Testis (tissue), 2 donors: ENCODE data around the gene SEPHS1.

Experiments
- POLR2A ChIP-seq: fragments of 450-650 bp; IDR thresholded peaks from one replicate; pipeline ENCODE4 v1.6.1; 2017; ENCODE audit warnings: antibody characterized with exemption, mild to moderate bottlenecking, moderate library complexity
- TF ChIP-seq, protein P1 (sequence below), 3 experiments: fragments of 450-650 bp in 2 of 3; fragments of 200-600 bp in 1 of 3; sonication (generic) in 1 of 3; IDR thresholded peaks; one replicate each; pipeline ENCODE4 v1.5.1; 2016 to 2019; ENCODE audit warnings: antibody characterized with exemption in 3 of 3, mild to moderate bottlenecking in 2 of 3, moderate library complexity in 1 of 3

GRCh38 chr10:13272164-13272571, 75.9 kb downstream of the SEPHS1 start:
- no peak for TF ChIP-seq POLR2A
- TF ChIP-seq, protein P1, sequence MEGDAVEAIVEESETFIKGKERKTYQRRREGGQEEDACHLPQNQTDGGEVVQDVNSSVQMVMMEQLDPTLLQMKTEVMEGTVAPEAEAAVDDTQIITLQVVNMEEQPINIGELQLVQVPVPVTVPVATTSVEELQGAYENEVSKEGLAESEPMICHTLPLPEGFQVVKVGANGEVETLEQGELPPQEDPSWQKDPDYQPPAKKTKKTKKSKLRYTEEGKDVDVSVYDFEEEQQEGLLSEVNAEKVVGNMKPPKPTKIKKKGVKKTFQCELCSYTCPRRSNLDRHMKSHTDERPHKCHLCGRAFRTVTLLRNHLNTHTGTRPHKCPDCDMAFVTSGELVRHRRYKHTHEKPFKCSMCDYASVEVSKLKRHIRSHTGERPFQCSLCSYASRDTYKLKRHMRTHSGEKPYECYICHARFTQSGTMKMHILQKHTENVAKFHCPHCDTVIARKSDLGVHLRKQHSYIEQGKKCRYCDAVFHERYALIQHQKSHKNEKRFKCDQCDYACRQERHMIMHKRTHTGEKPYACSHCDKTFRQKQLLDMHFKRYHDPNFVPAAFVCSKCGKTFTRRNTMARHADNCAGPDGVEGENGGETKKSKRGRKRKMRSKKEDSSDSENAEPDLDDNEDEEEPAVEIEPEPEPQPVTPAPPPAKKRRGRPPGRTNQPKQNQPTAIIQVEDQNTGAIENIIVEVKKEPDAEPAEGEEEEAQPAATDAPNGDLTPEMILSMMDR (IDR thresholded peaks at IDR 0.05), result no peak
